NCI-H226 (cell line): Measurements from ENCODE around the gene RFNG.

ENCODE experiments used
- DNase-seq: peaks from one replicate; pipeline ENCODE4 v3.0.0-alpha.2; 2015

RFNG gene

GRCh38 chr17:82088838-82089722, 37.5 kb upstream of the RFNG start:
- no peak for DNase-seq

GRCh38 chr17:82087961-82088837, 36.6 kb upstream of the RFNG start:
- DNase-seq = no peak

- DNase-seq = no peak
These were observed 35.6 kb upstream of the RFNG start for GRCh38 chr17:82086941-82087906.

- no peak for DNase-seq
These were observed 34.5 kb upstream of the RFNG start for GRCh38 chr17:82085931-82086764.

- no peak for DNase-seq
These were observed 33.6 kb upstream of the RFNG start for GRCh38 chr17:82085031-82085861.

- DNase-seq = no peak
These were observed 32.9 kb upstream of the RFNG start for GRCh38 chr17:82084373-82085030.

- DNase-seq = no peak
These were observed 32.1 kb upstream of the RFNG start for GRCh38 chr17:82083533-82084359.

- no peak for DNase-seq
These were observed 31.4 kb upstream of the RFNG start for GRCh38 chr17:82083009-82083408.

GRCh38 chr17:82082456-82082855, 30.8 kb upstream of the RFNG start:
- no peak for DNase-seq

GRCh38 chr17:82081966-82082365, 30.4 kb upstream of the RFNG start:
- no peak for DNase-seq

GRCh38 chr17:82081546-82081945, 29.9 kb upstream of the RFNG start:
- DNase-seq = no peak

GRCh38 chr17:82080789-82081464, 29.3 kb upstream of the RFNG start:
- no peak for DNase-seq

GRCh38 chr17:82080048-82080788, 28.6 kb upstream of the RFNG start:
- DNase-seq = no peak

- no peak for DNase-seq
These were observed 27.5 kb upstream of the RFNG start for GRCh38 chr17:82079001-82079677.

GRCh38 chr17:82078433-82078832, 26.8 kb upstream of the RFNG start:
- no peak for DNase-seq

- no peak for DNase-seq
These were observed 26.2 kb upstream of the RFNG start for GRCh38 chr17:82077617-82078358.
